HS-27A (cell line): ENCODE results near the gene LCN10.

ENCODE experiments used
- DNase-seq: peaks from one replicate; pipeline ENCODE4 v3.0.0-alpha.2; 2012; ENCODE audit warnings: low read depth, missing footprints

LCN10 gene

GRCh38 chr9:136700959-136701667 is 41.6 kb downstream of the LCN10 start:
- DNase-seq: no peak

- no peak for DNase-seq
These were observed 42.4 kb downstream of the LCN10 start for GRCh38 chr9:136700304-136700703.

DNA sequence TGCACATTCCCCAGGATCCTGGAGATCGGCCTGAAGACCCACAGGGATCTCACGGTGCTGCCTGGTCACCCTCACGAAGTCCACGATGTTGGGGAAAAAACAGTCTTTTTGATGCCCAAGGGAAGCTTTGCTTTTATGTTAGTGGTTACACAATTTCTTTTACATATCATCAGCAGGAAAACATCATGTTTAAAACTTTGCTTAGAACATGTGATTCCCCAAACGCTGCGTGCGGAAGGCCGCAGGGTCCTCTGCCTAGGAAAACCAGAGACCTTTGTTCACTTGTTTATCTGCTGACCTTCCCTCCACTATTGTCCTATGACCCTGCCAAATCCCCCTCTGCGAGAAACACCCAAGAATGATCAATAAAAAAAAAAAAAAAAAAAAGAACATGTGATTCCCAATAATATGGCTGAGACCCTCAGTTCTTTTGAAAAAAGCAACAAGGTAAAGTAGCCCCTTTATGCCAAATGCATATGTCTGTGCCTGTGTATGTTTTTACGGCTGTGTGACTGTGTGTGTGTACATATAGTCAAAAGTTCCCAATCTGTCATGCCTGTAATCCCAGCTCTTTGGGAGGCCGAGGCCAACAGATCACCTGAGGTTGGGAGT is 44.0 kb downstream of the LCN10 start:
- no peak for DNase-seq

DNA sequence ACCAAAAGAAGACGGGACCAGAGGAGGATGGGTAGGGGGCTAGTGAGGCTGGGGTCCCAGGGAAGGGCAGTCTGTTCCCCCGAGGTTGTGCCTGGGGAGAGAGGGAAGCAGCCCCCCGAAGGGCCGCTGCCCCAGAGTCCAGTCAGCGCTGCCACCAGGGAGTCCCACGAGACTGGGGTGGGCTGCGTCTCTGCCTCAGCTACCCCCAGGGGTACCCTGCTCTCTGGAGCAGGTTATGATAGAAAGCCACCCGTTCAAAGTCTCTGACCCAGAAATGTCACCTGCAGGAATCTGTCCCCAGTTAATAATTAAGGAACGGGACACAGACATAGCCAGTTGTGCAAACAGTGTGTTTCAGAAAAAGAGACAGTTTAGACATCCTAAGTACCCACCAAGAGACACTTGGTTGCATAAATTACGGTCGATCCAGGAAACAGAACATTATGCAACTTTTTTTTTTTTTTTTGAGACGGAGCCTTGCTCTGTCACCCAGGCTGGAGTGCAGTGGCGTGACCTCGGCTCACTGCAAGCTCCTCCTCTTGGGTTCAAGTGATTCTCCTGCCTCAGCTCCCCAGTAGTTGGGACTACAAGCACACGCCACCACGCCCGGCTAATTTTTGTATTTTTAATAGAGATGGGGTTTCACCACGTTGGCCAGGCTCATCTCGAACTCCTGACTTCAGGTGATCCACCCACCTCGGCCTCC is 44.8 kb downstream of the LCN10 start:
- no peak for DNase-seq

GRCh38 chr9:136697146-136697820 is 45.5 kb downstream of the LCN10 start:
- DNase-seq: no peak

DNA sequence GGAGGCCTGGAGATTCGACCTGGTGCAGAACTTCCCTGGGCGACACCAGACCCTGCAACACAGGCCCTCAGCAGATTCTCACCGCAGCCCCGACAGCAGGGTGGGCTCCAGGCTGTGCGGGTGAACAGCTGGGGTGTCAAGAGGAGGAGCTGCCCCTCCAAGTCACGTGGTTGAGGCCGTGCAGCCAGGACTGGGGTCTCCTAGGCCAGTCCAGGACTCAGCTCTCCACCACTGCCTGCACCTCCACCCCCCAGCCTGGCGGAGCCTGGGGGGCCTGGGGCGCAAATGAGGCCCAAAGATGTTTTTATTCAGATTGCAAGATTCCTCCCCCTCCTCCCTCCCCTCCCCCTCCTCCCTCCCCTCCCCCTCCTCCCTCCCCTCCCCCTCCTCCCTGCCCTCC is 46.2 kb downstream of the LCN10 start:
- DNase-seq: no peak

DNA sequence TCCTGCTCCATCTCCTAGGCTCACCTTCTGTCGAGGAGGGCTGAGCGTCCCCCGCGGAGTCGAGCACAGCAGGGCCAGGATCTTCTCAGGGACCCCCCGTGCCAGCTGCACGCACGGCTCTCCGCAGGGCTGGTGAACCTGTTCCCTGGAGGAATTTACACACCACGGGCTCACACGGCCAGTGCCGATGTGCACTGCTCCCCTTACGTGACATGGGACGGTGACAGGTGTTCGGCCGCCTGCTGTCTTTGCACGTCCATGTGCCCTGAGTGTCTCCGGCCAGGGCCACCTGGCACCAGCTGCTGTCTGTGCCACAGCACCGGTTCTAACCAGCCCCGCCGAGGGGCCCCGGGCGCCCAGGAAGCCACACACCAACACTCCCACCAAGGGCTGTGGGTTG is 46.8 kb downstream of the LCN10 start:
- DNase-seq: no peak

DNA sequence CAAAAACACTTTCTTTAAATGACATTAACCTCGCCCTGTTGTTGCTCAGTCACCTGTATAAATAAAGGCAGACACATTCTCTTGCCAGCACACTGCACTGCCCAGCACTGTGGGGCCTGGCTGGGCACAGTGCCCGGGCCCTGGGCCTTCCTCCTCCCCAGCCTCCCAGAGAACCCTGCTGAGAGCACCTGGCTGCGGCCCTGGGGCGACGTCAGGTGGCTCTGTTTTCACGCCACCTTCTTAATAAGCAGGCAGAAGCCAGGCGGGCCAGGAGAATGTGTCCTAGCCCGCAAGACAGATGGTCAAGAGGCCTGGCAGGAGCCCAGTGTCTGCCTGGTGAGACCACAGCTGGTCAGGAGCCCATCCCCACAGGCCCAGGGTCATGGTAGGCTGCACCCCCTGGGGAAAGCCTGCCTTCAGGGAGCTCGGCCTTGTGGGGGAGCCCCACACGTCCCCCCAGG is 47.3 kb downstream of the LCN10 start:
- no peak for DNase-seq

- no peak for DNase-seq
These were observed 47.9 kb downstream of the LCN10 start for GRCh38 chr9:136694872-136695247.

DNA sequence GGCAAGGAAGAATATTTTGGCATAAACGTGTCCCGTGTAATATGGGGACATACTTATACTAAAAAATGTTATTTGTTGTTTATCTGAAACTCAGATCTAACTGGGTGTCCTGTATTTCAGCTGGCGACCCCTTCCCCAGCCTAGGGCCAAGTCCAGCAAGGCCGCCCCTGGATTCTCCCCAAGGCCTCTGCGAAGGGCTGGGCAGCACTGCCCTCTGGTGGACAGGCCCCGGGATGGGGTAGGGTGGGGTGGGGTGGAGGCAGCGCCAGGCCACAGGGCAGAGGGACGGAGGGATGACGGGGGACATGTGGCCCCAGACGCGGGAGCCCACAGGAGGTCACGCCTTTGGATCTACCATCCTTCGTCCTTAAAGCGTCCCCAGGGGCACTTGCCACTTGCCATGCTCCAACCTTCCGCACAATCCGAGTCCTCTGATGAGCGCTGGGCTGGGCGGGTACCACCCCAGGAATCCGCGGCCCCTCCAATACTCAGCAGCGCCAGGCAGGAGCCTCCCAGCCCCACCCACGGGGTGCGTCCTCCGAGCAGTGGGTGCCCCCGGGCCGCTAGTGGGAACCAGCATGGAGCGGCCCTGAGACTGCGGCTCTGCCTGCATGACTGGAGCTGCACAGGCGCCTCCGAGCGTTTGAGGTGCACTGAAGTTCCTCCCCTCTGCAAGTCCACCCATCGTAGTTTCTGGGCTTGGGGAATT is 48.4 kb downstream of the LCN10 start:
- DNase-seq: no peak

DNA sequence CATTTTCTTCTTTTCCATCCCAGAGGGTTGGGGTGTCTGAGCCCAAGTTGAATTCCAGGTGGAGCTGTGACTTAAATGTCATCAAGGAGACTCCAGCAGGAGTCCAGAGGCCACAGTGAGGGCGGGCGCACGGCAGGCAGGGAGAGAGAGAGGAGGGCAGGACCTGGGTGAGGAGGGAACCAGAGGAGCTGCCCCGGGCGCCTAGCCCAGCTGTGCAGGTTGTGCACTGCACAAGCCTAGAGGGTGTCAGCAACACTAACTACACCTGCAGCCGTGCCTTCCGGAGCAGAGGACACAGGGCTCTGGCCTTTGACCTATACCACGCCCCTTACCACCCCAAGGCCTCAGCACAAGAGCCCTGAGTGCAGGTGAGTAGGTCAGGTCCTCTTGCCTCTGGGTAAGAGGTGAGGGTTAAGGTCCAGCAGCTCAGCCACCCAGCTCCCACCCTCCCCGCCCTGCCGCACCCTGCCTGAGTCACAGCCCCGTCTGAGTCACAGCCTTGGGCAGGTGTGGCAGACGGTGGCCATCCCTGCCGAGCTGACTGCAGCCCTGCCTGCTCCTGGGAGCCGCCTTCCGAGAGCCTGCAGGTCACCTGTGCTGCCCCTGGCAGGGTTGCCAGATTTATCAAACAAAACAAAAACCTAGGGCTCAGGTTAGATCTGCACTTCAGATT is 49.1 kb downstream of the LCN10 start:
- no peak for DNase-seq

GRCh38 chr9:136693135-136693489 is 49.6 kb downstream of the LCN10 start:
- no peak for DNase-seq

- no peak for DNase-seq
These were observed 50.3 kb downstream of the LCN10 start for GRCh38 chr9:136692185-136693134.

- DNase-seq: no peak
These were observed 51.2 kb downstream of the LCN10 start for GRCh38 chr9:136691316-136692184.

DNA sequence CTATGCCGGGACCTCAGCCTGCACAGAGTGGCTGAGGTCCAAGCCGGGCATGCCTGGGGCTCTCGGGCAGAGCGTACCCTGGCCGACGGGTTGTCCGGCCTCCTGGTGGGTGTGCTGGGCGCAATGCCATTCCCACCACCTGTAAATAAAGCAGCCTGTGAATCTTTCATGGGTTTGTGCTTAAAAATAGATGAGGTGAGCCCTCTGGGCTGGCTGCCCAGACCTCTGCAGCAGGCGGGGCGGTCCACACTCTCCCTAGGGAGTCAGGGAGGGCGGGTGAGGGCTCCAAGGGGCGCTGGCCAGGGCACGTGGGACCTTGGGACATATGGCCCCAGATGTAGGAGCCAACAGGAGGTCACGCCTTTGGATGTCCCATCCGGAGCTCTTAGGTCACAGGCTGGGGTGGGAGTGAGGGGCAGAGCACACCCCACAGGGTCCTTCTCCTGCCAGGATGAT is 51.9 kb downstream of the LCN10 start:
- no peak for DNase-seq

DNA sequence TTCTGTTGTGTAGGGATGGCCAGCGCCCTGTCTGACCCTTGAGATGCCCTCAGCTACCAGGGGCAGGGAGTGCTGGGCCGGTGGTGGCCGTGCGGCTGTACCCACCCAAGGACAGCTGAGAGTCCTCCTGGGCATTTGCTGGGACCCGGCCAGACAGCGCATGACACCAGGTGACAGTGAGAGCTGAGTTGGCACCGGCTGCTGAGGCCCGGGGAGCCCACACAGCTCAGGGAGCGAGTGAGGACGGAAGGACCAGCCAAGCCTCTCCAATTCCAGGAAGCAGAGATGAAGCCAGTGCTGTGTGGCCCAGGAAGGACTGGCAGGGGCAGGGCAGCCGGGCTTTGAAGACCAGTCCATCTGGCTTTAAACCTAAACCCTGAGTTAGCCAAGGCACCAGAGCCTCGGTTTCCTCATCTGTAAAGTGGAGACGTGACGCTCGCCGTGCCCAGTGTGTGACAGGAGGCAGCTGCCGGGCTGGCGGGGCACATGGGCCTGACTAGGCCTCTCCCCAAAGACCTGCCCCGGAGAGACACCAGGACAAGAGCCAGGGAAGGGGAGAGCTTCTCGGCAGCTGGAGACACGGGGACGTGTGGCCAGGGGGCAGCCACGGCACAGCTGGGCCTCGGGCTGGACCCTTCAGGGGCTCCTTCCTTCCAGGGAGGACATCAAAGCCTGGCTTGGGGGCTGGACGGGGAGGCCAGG is 52.5 kb downstream of the LCN10 start:
- DNase-seq: no peak

DNA sequence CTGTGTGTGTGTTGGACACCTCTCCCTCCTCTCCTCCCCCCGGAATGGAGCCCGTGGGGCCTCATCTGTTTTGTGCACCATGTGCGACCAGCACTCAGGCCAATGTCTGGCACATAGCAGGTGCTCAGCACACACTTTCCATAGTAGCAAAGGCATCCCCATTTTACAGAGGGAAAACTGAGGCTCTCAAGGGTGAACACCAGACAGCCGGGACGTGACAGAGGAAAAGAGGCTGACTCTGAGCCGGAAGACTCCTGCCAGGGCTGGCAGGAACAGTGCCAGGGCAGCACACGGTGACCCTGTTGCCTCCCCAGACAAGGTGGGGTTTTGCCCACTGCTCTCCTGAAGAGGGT is 53.7 kb downstream of the LCN10 start:
- no peak for DNase-seq

GRCh38 chr9:136688274-136689107 is 54.2 kb downstream of the LCN10 start:
- DNase-seq: no peak
